ENCODE results near the gene FAM107A. TPM values are rescaled to one million over a fixed set of nuclear protein-coding genes. Genes with fewer than 3 reads are reported as not detected.

FAM107A gene
- total and polyA plus RNA-seq, 2 experiments from 2014 or later, result 1.0 to 1.1 TPM

- TF ChIP-seq ZNF462 (CRISPR knock-in tag; IDR thresholded peaks at IDR 0.05) (no peak), CREB1 (CRISPR knock-in tag; IDR thresholded peaks at IDR 0.05; ENCODE audit: low read depth) (no peak), NANOG (IDR thresholded peaks at IDR 0.05; ENCODE audit: borderline replicate concordance) (no peak), JUNB (IDR thresholded peaks at IDR 0.05; ENCODE audit: unreplicated experiment) (no peak)
These were observed 29.5 kb upstream of the FAM107A start (continued) for GRCh38 chr3:58606693-58607092.

GRCh38 chr3:58604031-58604430 lies 26.8 kb upstream of the FAM107A start:
- H3K27me3 Mint-ChIP-seq (ENCODE audit: insufficient read depth, low read depth, poor library complexity), result no peaks in the 10 kb centered on the region
- TF ChIP-seq ZNF114 (CRISPR knock-in tag; IDR thresholded peaks at IDR 0.05) (no peak), CREB1 (CRISPR knock-in tag; IDR thresholded peaks at IDR 0.05; ENCODE audit: low read depth) (no peak), CTCF (conservative IDR thresholded peaks at IDR 0.05; ENCODE audit: low read depth in 2 of 2) (no peak), ETS1 (IDR thresholded peaks at IDR 0.05) (no peak), STAT1 (IDR thresholded peaks at IDR 0.05; ENCODE audit: unreplicated experiment) (no peak)

More at GRCh38 chr3:58604031-58604430, 26.8 kb upstream of the FAM107A start:
- Mint-ChIP-seq H3K27ac (no peak overlapping the region), H3K4me1 (no peaks in the 10 kb centered on the region; the same call in 2 of the 3 replicates), H3K4me3 (no peak overlapping the region), H3K9me3 (no peaks in the 10 kb centered on the region), H3K36me3 (ENCODE audit: low read depth) (no peaks in the 10 kb centered on the region)
- no peaks in the 10 kb centered on the region for H3K4me1 ChIP-seq (ENCODE audit: insufficient read depth)
- no peaks in the 10 kb centered on the region for H3K27me3 ChIP-seq (ENCODE audit: insufficient read depth)
- ATAC-seq, result no peak
- H4K20me1 ChIP-seq (replicated peaks; ENCODE audit: insufficient read depth), result no peaks in the 10 kb centered on the region
- no peak for DNase-seq (ENCODE audit: low spot score)
- no peaks in the 10 kb centered on the region for H3K79me2 ChIP-seq (replicated peaks; ENCODE audit: insufficient read depth)
- H2AFZ ChIP-seq, result no peak overlapping the region
- H3F3A ChIP-seq (replicated peaks; ENCODE audit: low read depth), result no peaks in the 10 kb centered on the region
- H3K36me3 ChIP-seq (ENCODE audit: insufficient read depth), result no peaks in the 10 kb centered on the region
- no peak overlapping the region for H3K27ac ChIP-seq (ENCODE audit: low read depth)
- no peak overlapping the region for H3K4me2 ChIP-seq
- no peak overlapping the region for H3K4me3 ChIP-seq
- H3K9me2 ChIP-seq (ENCODE audit: insufficient read depth), result no peaks in the 10 kb centered on the region
